ES-I3 (cell line): ENCODE data around the gene TMEM117.

Experiments used
- H3K36me3 ChIP-seq: 2 replicates; pipeline ENCODE4 v1.6.1; 2013; ENCODE audit warnings: mild to moderate bottlenecking, low read length, control low read depth, moderate library complexity; ENCODE audit not compliant: insufficient read depth
- H3K4me1 ChIP-seq: 2 replicates; pipeline ENCODE4 v1.6.1; 2013; ENCODE audit warnings: mild to moderate bottlenecking, control low read depth, low read length; ENCODE audit not compliant: insufficient read depth
- H3K9ac ChIP-seq: 2 replicates; pipeline ENCODE4 v1.6.1; 2013; ENCODE audit warnings: low read depth, mild to moderate bottlenecking, low read length, moderate library complexity
- H3K9me3 ChIP-seq: 2 replicates; pipeline ENCODE4 v1.6.1; 2013; ENCODE audit warnings: mild to moderate bottlenecking, low read length, moderate library complexity; ENCODE audit not compliant: control insufficient read depth, insufficient read depth

Gene TMEM117

GRCh38 chr12:43930032-43930431, 94.2 kb downstream of the TMEM117 start:
- no peaks in the 10 kb centered on the region for H3K4me1 ChIP-seq
- no peak overlapping the region for H3K9ac ChIP-seq

DNA sequence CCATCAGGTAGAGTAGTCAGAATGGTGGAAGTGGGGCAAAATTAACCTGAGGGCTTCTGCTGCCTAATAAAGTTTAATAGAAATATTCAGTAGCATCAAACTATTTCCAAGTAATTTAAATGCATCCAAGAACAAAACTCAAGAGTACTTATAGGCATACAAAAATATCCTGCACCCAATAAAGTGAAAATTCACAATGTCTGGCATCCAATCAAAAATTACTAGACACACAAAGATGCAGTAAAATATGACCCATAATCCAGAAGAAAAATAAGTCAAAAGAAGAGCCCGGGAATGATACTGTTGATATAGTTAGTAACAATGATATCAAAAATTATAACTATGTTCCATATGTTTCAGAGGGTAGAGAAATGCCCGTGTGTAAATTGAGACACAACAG, 95.3 kb downstream of the TMEM117 start:
- Histone ChIP-seq H3K9ac (no peak overlapping the region), H3K9me3 (0 out of 2 replicates have a peak, but pooled peaks cover 5% of the 10 kb centered on the region), H3K4me1 (no peaks in the 10 kb centered on the region), H3K36me3 (no peaks in the 10 kb centered on the region)

More at GRCh38 chr12:43930032-43930431, 94.2 kb downstream of the TMEM117 start:
- no peaks in the 10 kb centered on the region for H3K36me3 ChIP-seq
- 0 out of 2 replicates have a peak, but pooled peaks cover 5% of the 10 kb centered on the region for H3K9me3 ChIP-seq

- Histone ChIP-seq H3K9me3 (no peaks in the 10 kb centered on the region), H3K4me1 (no peaks in the 10 kb centered on the region), H3K9ac (no peak overlapping the region), H3K36me3 (no peaks in the 10 kb centered on the region)
Measured at GRCh38 chr12:43935581-43935980, 99.7 kb downstream of the TMEM117 start.

GRCh38 chr12:43937947-43938346, 102.1 kb downstream of the TMEM117 start:
- H3K36me3 ChIP-seq: no peaks in the 10 kb centered on the region
- no peak overlapping the region for H3K9ac ChIP-seq
- H3K9me3 ChIP-seq: no peaks in the 10 kb centered on the region
- H3K4me1 ChIP-seq: no peaks in the 10 kb centered on the region

GRCh38 chr12:43942379-43942778, 106.5 kb downstream of the TMEM117 start:
- no peaks in the 10 kb centered on the region for H3K36me3 ChIP-seq
- no peak overlapping the region for H3K9ac ChIP-seq
- H3K9me3 ChIP-seq: no peaks in the 10 kb centered on the region
- H3K4me1 ChIP-seq: no peaks in the 10 kb centered on the region; the same call in 1 of the 2 replicates

DNA sequence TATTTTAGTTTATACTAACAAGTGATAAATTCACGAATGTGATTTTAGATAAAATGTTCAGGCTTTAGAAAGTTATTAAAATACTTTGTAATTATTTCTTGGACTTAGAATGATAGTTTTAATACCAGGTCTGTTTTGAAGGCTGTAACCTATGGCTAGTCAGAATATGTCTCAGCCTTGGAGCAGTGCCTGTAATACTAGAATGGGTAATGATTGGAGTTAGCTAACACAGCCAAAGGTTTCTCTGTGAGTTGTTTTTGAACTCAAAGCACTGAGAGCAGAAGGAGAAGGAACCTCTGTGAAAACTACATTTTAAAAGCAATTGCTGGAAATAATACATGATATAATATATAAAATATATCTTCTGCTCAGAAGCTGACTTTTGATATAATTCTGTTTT, 110.1 kb downstream of the TMEM117 start:
- Histone ChIP-seq H3K9me3 (no peaks in the 10 kb centered on the region), H3K36me3 (no peaks in the 10 kb centered on the region), H3K4me1 (no peaks in the 10 kb centered on the region; the same call in 1 of the 2 replicates), H3K9ac (no peak overlapping the region)

- H3K9ac ChIP-seq: no peak overlapping the region
- H3K9me3 ChIP-seq: no peaks in the 10 kb centered on the region
- H3K36me3 ChIP-seq: no peaks in the 10 kb centered on the region
- no peaks in the 10 kb centered on the region; the same call in 1 of the 2 replicates for H3K4me1 ChIP-seq
Measured at GRCh38 chr12:43951286-43951685, 115.4 kb downstream of the TMEM117 start.

- no peak overlapping the region for H3K9ac ChIP-seq
- no peaks in the 10 kb centered on the region for H3K4me1 ChIP-seq
- H3K36me3 ChIP-seq: no peaks in the 10 kb centered on the region
- H3K9me3 ChIP-seq: no peaks in the 10 kb centered on the region
Measured at GRCh38 chr12:43957732-43958372, 122.0 kb downstream of the TMEM117 start.

DNA sequence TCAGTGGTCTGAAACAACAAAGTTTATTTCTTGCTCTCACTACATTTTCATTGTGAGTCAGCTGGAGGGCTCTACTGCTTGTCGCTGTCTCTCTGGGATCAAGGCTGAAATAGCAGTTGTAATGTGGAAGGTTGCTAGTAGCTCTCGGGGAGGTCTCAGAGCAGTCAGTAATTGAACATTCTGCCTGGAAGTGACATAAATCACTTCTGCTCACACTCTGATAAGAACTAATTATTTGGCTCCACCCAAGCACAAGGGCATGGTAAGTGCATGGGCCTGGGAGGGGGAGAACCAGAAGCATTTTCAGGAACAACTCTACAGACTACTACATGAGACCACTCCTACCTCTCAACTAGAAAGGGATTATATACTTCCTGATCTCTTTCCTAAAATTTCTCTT, 128.2 kb downstream of the TMEM117 start:
- Histone ChIP-seq H3K4me1 (no peaks in the 10 kb centered on the region), H3K9me3 (no peaks in the 10 kb centered on the region), H3K36me3 (no peaks in the 10 kb centered on the region), H3K9ac (no peak overlapping the region)

DNA sequence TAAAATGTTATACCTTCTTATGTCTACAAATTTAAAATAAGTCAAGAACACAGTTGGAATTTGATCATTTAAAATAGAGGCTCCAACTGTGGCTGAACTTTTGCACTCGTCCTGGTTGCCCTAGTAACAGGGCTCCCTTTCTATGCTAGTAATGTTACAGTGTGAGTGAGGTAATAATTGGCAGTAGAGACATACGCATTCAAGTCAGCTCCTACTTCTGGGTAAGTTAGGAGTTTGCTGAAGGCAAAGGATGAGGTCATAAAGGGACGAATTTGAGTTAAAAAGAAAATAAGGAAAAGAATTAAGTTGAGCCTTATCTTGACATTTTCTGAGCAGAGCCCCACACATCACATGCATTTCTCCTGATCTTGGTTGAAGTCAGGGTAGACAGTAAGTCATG, 129.1 kb downstream of the TMEM117 start:
- no peaks in the 10 kb centered on the region for H3K36me3 ChIP-seq

GRCh38 chr12:43965899-43966298, 130.0 kb downstream of the TMEM117 start:
- H3K9me3 ChIP-seq: no peaks in the 10 kb centered on the region
- H3K9ac ChIP-seq: no peak overlapping the region
- no peaks in the 10 kb centered on the region for H3K4me1 ChIP-seq
- H3K36me3 ChIP-seq: no peaks in the 10 kb centered on the region

More for the DNA sequence above, 129.1 kb downstream of the TMEM117 start:
- Histone ChIP-seq H3K9me3 (no peaks in the 10 kb centered on the region), H3K9ac (no peak overlapping the region), H3K4me1 (no peaks in the 10 kb centered on the region)

- H3K4me1 ChIP-seq: no peaks in the 10 kb centered on the region
- H3K36me3 ChIP-seq: no peaks in the 10 kb centered on the region
- H3K9ac ChIP-seq: no peak overlapping the region
- H3K9me3 ChIP-seq: no peaks in the 10 kb centered on the region
Measured at GRCh38 chr12:43968736-43969135, 132.9 kb downstream of the TMEM117 start.

- no peaks in the 10 kb centered on the region for H3K4me1 ChIP-seq
- no peak overlapping the region for H3K9ac ChIP-seq
- H3K36me3 ChIP-seq: no peaks in the 10 kb centered on the region
- H3K9me3 ChIP-seq: no peaks in the 10 kb centered on the region
Measured at GRCh38 chr12:43969882-43970281, 134.0 kb downstream of the TMEM117 start.

GRCh38 chr12:43973385-43973784, 137.5 kb downstream of the TMEM117 start:
- no peaks in the 10 kb centered on the region for H3K36me3 ChIP-seq
- H3K9me3 ChIP-seq: no peaks in the 10 kb centered on the region
- H3K9ac ChIP-seq: no peak overlapping the region
- H3K4me1 ChIP-seq: no peaks in the 10 kb centered on the region

GRCh38 chr12:43973993-43974392, 138.1 kb downstream of the TMEM117 start:
- no peaks in the 10 kb centered on the region for H3K4me1 ChIP-seq
- H3K9me3 ChIP-seq: peaks cover 5% of the 10 kb centered on the region; the same call in 1 of the 2 replicates
- no peaks in the 10 kb centered on the region for H3K36me3 ChIP-seq
- no peak overlapping the region for H3K9ac ChIP-seq
